OCI-LY7 (cell line): Measurements from ENCODE around the gene S1PR1. TPM values are rescaled to one million over a fixed set of nuclear protein-coding genes. Genes with fewer than 3 reads are reported as not detected.
"Not testable (repeated sequence)": the region's sequence is repeated elsewhere in the genome, so short reads cannot be mapped to it uniquely, and the experiment has no call there.

ENCODE experiments used
- BruUV-seq: library from RNA; stranded (reverse); fragments of 400-500 nt; replicated peaks from 2 replicates; lab custom pipeline; 2021; lab: Mats Ljungman, UMichigan
- CTCF ChIA-PET: fragments of 300-600 bp; sonication (Branson Sonifier 250); formaldehyde crosslinking; loops from one replicate; lab custom pipeline; 2022; ENCODE audit warnings: antibody characterized with exemption; ENCODE audit not compliant: unreplicated experiment; lab: Charles Lee
- POLR2A ChIA-PET: fragments of 300-600 bp; sonication (Branson Sonifier 250); formaldehyde crosslinking; loops from one replicate; lab custom pipeline; 2022; ENCODE audit warnings: antibody characterized with exemption; lab: Charles Lee
- DNase-seq: peaks from one replicate; pipeline ENCODE4 v3.0.0-alpha.2; 2015; ENCODE audit warnings: low spot score
- H2AFZ ChIP-seq: fragments of 200-600 bp; sonication (generic), shearing (Covaris generic); 2 replicates; pipeline ENCODE4 v1.6.1; 2014; ENCODE audit warnings: mild to moderate bottlenecking, antibody characterized with exemption, low read length, moderate library complexity
- H3K27ac ChIP-seq: fragments of 200-600 bp; sonication (generic); 2 replicates; pipeline ENCODE4 v1.5.1; 2014; ENCODE audit warnings: mixed run types, low read depth, mild to moderate bottlenecking, moderate library complexity, low read length, inconsistent platforms; ENCODE audit not compliant: poor library complexity, severe bottlenecking
- H3K36me3 ChIP-seq: fragments of 200-600 bp; sonication (generic); 2 replicates; pipeline ENCODE4 v1.6.1; 2014; ENCODE audit warnings: mild to moderate bottlenecking, antibody characterized with exemption, low read length, moderate library complexity, mixed read lengths; ENCODE audit not compliant: insufficient read depth
- H3K4me1 ChIP-seq: fragments of 200-600 bp; sonication (generic); 2 replicates; pipeline ENCODE4 v1.5.1; 2014; ENCODE audit warnings: mild to moderate bottlenecking, low read length; ENCODE audit not compliant: insufficient read depth, poor library complexity, severe bottlenecking
- H3K4me2 ChIP-seq: fragments of 200-600 bp; sonication (generic); 2 replicates; pipeline ENCODE4 v1.6.1; 2014; ENCODE audit warnings: mild to moderate bottlenecking, low read length
- H3K4me3 ChIP-seq: fragments of 200-600 bp; sonication (generic); 2 replicates; pipeline ENCODE4 v1.5.1; 2014; ENCODE audit warnings: mild to moderate bottlenecking, low read depth, low read length; ENCODE audit not compliant: poor library complexity, severe bottlenecking
- H3K79me2 ChIP-seq: fragments of 200-600 bp; sonication (generic); 2 replicates; pipeline ENCODE4 v1.6.1; 2016; ENCODE audit warnings: low read depth, mild to moderate bottlenecking, low read length, moderate library complexity, mixed read lengths; ENCODE audit not compliant: insufficient read depth
- H3K9me2 ChIP-seq: fragments of 200-600 bp; sonication (generic); 2 replicates; pipeline ENCODE4 v1.6.1; 2016; ENCODE audit warnings: mild to moderate bottlenecking, low read length, mixed read lengths; ENCODE audit not compliant: insufficient read depth
- H3K9me3 ChIP-seq: fragments of 200-600 bp; sonication (generic); 2 replicates; pipeline ENCODE4 v1.6.1; 2014; ENCODE audit warnings: mild to moderate bottlenecking, mixed run types, low read length, mixed read lengths
- H4K20me1 ChIP-seq: fragments of 200-600 bp; sonication (generic); 2 replicates; pipeline ENCODE4 v1.6.1; 2014; ENCODE audit warnings: mild to moderate bottlenecking, antibody characterized with exemption, low read length, moderate library complexity, mixed read lengths; ENCODE audit not compliant: insufficient read depth
- CTCF ChIP-seq: fragments of 200-600 bp; sonication (generic); conservative IDR thresholded peaks from 2 replicates; pipeline ENCODE4 v1.5.1; 2014; ENCODE audit warnings: mild to moderate bottlenecking, antibody characterized with exemption, low read length, moderate library complexity, mixed read lengths
- EZH2phosphoT487 ChIP-seq: fragments of 200-600 bp; sonication (generic); IDR thresholded peaks from 2 replicates; pipeline ENCODE4 v1.6.1; 2018; ENCODE audit warnings: low read depth, borderline replicate concordance, mild to moderate bottlenecking, mixed run types, antibody characterized with exemption, low read length, moderate library complexity, mixed read lengths
- intact Hi-C: fragments of 100-400 bp; cut with micrococcal nuclease; formaldehyde crosslinking; loops from one replicate; pipeline ENCODE4 v1.10.0; 2022; ENCODE audit not compliant: unreplicated experiment
- total RNA-seq, 2 experiments: library from RNA; depleted of rRNA in 1 of 2; stranded (reverse); fragments of >200 nt in 1 of 2; shearing (Covaris generic) in 1 of 2; gene quantifications; 2 replicates each; pipeline ENCODE4 v1.2.3, GENCODE V29; 2014 to 2022

The S1PR1 gene
- total RNA-seq, 2 experiments from 2014 or later: 0.41 TPM; not detected in 1

- Histone ChIP-seq H3K9me2 (no peaks in the 10 kb centered on the region), H3K4me2 (no peak overlapping the region), H3K4me1 (no peaks in the 10 kb centered on the region), H3K27ac (no peak overlapping the region), H3K9me3 (no peaks in the 10 kb centered on the region), H3K36me3 (no peaks in the 10 kb centered on the region), H2AFZ (no peak overlapping the region), H4K20me1 (no peaks in the 10 kb centered on the region), H3K4me3 (no peak overlapping the region), H3K79me2 (no peaks in the 10 kb centered on the region)
- DNase-seq: no peak
- ChIA-PET CTCF (no interaction called here), POLR2A (interaction anchor here (1.5 kb wide), 1 partner anchor 12 kb away, joined by 3 read pairs; no protein-coding TSS in a partner anchor)
- intact Hi-C loops: no loop called here
- no TSS peak for BruUV-seq
- no peak for TF ChIP-seq CTCF
- no peak for TF ChIP-seq EZH2phosphoT487
Measured at GRCh38 chr1:101188331-101188730, 48.5 kb upstream of the S1PR1 start.

DNA sequence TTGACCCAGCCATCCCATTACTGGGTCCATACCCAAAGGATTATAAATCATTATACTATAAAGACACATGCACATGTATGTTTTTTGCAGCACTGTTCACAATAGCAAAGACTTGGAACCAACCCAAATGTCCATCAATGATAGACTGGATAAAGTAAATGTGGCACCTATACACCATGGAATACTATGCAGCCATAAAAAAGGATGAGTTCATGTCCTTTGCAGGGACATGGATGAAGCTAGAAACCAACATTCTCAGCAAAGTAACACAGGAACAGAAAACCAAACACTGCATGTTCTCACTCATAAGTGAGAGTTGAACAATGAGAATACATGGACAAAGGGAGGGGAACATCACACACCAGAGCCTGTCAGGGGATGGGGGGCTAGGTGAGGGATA lies 47.9 kb upstream of the S1PR1 start:
- CTCF ChIA-PET, H3K9me3 ChIP-seq, DNase-seq, H3K4me3 ChIP-seq, H3K27ac ChIP-seq, H2AFZ ChIP-seq, H3K9me2 ChIP-seq, H4K20me1 ChIP-seq, BruUV-seq, H3K4me1 ChIP-seq, H3K36me3 ChIP-seq, H3K79me2 ChIP-seq, H3K4me2 ChIP-seq, intact Hi-C loops: not testable (repeated sequence)
- POLR2A ChIA-PET: interaction anchor here (1.5 kb wide), 1 partner anchor 13 kb away, joined by 3 read pairs; no protein-coding TSS in a partner anchor

DNA sequence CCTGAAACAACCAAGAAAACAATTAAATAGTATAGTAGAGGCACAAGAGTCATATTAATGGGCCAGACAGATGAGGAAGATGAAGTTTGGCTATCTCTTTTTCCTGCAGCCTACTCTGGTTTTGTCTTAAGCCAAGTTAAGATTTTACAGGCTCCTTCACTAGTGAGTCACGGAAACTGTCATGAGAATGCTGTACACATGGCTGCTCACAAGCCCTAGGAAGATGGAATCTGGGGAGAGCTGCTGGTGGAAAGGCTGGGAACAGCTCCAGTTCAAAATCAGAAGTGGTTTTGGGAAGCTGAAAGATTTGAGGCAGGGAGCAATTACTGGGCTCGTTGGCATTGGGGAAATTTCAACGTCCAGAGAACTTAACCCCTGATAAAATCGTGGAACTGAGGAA lies 46.4 kb upstream of the S1PR1 start:
- ChIA-PET CTCF (no interaction called here), POLR2A (interaction anchor here (0.7 to 1.2 kb wide), 2 partner anchors 15 to 45 kb away, joined by 3 read pairs; no protein-coding TSS in a partner anchor)
- DNase-seq: no peak
- H2AFZ ChIP-seq: no peak overlapping the region
- H3K9me3 ChIP-seq: no peaks in the 10 kb centered on the region
- BruUV-seq: no TSS peak
- H3K27ac ChIP-seq: no peak overlapping the region
- no peak overlapping the region for H3K4me2 ChIP-seq
- intact Hi-C loops: no loop called here
- no peaks in the 10 kb centered on the region for H3K4me1 ChIP-seq
- no peak overlapping the region for H3K4me3 ChIP-seq
- no peaks in the 10 kb centered on the region for H3K36me3 ChIP-seq
- H4K20me1 ChIP-seq: no peaks in the 10 kb centered on the region
- TF ChIP-seq EZH2phosphoT487: no peak
- TF ChIP-seq CTCF: no peak
- no peaks in the 10 kb centered on the region for H3K9me2 ChIP-seq
- H3K79me2 ChIP-seq: no peaks in the 10 kb centered on the region
